GM19455 (cell line): ENCODE data around the gene VASP.

ENCODE experiments used
- ATAC-seq: cut with Tn5 transposase; IDR thresholded peaks from one replicate; pipeline ENCODE4 v1.9.1; 2021; ENCODE audit not compliant: unreplicated experiment

Gene VASP

DNA sequence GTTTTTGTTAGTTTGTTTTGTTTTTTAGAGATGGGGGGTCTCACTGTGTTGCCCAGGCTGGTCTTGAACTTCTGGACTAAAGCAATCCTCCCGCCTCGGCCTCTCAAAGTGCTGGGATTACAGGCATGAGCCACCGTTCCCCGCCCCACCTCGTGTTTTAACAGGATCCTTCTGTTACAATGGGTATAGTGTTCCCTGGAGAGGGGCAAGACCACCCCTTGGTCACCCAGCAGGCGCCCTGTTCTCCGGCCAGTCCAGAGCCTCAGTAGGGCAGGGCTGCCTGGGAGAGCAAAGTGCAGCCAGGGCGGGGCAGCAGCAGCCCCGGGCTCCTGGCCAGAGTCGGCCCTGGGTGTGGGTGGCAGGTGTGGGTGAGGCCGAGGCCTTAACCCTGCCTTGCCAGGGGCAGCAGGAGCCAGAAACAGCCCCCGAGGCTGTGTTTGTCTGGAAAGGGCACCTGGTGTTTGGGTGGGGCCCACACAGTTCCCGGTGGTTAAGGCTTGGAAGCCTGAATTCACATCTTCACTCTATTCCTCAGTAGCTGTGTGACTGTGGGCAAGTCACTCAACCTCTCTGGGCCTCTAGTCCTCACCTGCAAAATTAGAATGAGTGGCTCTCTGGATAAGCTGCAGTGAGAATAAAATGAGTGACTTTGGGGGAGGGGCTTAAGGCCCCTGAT is 7.2 kb downstream of the VASP start:
- no peak for ATAC-seq

DNA sequence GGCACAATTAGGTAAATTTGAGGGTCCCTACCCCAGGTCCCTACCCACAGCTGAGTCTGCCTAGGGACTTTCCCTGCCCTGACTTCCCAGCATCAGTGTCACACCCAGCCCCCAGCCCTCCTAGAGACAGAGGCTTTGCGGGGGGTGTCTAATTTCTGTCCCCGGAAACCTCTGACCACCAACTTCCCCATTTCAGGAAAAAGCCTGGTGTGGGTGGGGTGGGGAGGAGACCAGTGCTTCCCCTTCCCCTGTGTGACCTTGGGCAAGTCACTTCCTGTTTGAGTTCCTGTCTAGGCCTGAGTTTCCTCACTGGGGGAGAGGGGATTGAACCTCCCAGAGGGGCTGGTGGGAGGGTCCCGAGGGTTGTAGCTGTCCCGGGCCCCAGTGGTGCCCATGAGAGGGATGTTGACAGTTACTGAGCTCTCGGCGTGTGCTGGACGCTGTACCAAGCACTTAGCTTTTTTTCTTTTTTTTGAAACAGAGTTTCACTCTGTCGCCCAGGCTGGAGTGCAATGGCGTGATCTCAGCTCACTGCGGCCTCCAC is 7.9 kb downstream of the VASP start:
- no peak for ATAC-seq

DNA sequence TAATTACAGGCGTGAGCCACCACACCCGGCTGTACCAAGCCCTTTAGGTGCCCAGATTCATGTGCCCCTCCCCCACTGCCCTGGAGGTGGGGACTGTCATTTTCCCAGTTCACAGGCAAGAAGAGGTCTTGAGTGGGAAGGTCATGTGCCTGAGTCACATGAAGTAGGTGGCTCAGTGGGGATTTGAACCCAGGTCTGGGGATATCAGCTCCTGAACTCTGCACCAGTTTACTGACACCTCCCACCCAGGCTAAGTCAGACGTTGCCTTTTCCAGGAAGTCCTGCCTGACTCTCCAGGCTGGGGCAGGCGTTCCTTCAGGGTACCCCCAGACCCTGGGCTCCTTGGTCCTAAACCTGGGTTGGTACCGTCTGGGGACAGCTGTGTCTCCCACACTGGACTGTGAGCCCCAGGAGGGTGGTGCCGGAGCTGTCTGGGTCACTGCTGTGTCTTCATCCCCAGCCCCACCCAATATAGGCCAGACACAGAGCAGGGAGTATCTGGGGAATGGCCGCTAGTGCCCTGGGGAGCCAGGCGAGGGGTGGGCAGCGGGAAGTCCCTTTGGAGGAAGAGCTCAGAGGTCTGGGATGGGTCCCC is 8.6 kb downstream of the VASP start:
- no peak for ATAC-seq

DNA sequence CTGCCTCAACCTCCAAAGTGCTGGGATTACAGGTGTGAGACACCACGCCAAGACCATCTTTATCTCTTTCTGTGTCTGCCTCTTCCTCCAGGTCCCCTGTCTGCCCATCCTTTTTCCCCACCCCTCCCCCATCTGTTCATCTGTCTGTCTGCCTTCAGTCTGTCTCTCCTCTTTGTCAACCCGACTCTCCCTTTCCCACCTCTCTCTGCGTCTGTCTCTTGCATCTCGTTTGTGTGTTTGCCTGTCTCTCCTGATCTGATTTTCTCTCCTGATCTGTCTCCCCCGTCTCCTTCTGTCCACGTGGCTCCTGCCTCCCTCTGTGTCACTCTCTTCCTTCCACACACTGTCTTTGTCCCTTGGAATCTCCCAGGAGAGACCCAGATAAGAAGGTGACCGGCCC is 10.0 kb downstream of the VASP start:
- ATAC-seq: no peak

DNA sequence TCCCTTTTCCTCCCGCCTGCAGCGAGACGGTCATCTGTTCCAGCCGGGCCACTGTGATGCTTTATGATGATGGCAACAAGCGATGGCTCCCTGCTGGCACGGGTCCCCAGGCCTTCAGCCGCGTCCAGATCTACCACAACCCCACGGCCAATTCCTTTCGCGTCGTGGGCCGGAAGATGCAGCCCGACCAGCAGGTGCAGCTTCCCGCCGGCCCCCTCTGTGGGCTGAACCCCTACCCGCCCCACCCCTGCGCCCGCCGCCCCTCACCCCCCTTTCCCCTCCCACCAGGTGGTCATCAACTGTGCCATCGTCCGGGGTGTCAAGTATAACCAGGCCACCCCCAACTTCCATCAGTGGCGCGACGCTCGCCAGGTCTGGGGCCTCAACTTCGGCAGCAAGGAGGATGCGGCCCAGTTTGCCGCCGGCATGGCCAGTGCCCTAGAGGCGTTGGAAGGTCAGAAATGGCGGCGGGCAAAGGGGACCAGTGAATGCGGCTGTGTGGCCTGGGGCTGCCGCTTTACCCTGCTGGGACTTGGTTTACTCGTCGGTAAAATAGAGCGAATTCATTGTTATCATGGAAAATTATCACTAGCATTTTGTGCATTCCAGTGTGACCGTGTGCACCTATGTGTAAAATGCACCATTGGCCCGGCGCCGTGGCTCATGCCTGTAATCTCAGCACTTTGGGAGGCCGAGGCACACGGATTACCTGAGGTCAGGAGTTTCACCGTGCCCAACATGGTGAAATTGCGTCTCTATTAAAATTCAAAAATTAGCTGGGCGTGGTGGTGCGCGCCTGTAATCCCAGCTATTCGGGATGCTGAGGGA is 10.6 kb downstream of the VASP start:
- ATAC-seq: no peak

DNA sequence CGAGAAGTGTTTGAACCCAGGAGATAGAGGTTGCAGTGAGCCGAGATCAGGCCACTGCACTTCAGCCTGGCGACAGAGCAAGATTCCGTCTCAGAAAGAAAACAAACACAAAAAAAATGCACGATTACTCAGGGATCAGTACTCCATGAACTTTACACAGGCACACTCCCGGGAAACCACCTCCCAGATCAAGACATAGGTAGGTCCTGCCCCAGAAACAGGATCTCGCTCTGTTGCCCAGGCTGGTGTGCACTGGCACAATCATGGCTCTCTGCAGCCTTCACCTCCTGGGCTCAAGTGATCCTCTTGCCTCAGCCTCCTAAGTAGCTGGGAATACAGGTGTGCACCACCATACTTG is 11.2 kb downstream of the VASP start:
- no peak for ATAC-seq

DNA sequence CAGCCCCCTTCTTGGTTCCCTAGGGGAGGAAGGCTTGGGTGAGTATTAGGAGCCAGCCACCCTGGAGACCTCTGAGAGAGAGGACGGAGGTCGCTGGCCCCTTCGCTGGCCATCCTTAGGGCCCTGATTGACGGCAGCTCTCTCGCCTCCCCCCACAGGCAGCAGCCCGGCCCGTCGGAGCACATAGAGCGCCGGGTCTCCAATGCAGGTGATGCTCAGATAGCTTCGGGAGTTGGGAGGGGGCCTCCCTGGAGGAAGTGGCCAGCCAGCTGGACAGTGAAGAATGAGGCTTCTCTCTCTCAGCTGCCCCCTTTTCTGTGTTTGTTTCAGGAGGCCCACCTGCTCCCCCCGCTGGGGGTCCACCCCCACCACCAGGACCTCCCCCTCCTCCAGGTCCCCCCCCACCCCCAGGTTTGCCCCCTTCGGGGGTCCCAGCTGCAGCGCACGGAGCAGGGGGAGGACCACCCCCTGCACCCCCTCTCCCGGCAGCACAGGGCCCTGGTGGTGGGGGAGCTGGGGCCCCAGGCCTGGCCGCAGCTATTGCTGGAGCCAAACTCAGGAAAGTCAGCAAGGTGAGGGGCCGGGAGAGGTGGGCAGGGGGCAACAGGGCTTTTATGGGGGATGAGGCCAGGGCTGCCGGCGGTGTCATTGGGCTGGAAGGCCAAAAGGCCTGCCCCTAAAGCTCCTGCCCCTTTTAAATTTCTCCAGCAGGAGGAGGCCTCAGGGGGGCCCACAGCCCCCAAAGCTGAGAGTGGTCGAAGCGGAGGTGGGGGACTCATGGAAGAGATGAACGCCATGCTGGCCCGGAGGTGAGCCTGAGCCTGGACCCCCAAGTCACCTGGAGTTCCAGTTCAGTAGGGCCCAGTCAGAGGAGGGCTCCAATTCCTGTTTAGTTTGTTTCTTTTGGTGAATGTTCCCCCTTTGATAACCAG is 15.0 kb downstream of the VASP start:
- ATAC-seq: no peak

DNA sequence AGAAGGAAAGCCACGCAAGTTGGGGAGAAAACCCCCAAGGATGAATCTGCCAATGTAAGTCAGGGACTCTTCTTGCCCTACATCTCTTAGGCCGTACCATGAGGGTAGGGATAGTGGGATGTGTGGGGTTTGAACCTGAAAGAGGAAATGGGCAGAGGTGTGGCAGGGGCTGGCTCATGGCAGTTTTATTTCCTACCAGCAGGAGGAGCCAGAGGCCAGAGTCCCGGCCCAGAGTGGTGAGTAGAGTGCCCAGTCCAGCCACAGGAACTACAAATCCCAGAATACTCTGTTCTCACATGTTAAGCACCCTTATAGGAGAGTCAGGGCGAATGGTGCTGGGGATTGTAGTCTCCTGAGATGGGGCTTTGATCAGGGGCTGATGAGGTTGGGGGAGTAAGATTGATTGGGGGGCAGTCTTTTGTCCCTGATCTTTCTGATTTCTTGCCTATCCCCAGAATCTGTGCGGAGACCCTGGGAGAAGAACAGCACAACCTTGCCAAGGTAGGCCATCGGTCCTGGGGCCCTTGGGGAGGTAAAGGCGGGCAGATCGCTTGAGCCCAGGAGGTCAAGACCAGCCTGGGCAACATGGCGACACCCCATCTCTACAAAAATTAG is 16.5 kb downstream of the VASP start:
- ATAC-seq: peak; percentile 81

DNA sequence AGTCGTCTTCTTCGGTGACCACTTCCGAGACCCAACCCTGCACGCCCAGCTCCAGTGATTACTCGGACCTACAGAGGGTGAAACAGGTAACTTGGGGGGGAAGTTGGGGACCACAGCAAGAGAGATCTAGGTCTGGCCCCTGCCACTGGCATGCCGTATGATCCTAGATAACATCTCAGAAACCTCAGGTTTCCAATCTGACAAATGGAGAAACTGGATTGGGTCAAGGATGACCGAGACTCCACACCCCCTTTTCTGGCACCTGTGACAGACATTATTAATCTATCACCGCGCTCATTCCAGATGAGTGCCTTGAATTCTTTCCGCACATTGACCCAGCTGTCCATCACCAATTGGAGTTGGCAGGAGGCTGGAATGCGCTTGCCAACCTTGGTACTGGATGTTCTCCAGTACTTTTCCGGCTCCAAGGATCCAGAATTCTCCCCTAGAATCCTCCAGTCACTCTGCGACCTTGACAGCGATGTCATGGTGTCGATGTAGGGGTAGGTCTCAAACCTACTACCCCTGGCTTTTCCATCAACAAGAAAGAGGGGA is 17.4 kb downstream of the VASP start:
- no peak for ATAC-seq

DNA sequence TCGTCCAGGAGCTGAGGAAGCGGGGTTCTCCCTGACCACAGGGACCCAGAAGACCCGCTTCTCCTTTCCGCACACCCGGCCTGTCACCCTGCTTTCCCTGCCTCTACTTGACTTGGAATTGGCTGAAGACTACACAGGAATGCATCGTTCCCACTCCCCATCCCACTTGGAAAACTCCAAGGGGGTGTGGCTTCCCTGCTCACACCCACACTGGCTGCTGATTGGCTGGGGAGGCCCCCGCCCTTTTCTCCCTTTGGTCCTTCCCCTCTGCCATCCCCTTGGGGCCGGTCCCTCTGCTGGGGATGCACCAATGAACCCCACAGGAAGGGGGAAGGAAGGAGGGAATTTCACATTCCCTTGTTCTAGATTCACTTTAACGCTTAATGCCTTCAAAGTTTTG is 18.9 kb downstream of the VASP start:
- ATAC-seq: no peak

DNA sequence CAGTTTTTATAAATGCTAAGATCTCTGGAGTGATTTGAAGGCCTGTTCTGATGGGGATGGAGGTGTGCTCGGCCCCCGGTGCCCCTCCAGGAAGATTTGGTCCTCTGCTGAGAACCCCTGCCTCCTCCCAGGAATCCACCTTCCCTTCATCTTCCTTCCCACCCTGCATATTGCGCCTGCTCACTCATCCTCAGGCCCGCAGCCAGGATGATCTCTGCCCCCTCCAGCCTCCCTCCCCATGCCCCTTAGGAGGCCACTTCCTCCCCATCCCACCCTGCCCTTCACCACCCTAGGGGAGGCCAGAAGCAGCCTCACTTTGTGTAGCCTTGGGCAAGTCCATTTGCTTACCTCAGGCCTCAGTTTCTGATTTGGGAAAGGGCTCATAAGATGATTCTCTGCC is 19.7 kb downstream of the VASP start:
- ATAC-seq: no peak

DNA sequence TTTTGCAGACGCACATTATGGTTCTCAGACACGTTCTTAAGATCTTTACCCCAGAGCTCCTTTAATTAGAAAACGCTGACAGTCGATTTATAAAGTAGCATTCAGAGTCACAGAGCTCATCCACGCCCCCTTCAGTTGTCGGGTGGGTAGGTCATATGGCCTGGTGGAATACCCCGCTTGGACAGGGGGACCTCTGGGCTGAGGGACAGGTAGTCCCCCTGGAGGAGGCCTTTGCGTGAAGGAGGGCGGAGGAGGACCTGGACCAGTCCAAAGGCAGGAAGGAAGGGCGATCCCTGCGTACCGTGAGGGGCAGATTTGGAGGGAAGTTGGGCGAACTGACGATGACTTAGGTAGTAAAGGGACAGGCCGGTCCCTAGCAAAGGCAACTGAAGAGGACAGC is 20.5 kb downstream of the VASP start:
- no peak for ATAC-seq

DNA sequence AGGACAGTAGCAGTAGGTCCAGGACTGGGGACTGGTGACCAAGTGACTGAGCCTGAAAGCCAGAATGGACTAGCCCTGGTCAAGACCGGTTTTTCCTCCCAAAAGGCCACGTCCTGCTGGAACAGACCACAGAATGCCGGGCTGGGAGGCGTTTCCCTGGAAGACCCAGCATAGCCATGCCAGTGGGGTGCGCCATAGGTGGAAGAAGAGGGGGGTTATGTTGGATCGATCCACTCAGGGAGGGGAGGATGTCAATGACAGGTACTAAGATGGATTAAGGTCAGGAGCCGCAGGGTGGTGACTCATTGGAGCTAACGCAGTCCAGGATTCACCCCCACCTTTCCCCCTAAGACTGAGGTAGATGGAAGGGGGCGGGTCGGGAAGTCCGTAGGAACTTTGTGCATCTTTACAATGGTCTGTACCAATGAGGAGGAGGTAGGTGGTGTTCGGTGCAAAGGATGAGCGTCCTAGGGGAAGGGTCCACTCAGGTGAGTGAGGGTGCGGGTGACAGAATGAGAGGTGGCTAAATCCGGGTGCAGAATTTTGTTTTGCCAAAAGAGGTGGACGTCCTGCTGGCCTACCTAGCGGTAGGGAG is 21.0 kb downstream of the VASP start:
- no peak for ATAC-seq

DNA sequence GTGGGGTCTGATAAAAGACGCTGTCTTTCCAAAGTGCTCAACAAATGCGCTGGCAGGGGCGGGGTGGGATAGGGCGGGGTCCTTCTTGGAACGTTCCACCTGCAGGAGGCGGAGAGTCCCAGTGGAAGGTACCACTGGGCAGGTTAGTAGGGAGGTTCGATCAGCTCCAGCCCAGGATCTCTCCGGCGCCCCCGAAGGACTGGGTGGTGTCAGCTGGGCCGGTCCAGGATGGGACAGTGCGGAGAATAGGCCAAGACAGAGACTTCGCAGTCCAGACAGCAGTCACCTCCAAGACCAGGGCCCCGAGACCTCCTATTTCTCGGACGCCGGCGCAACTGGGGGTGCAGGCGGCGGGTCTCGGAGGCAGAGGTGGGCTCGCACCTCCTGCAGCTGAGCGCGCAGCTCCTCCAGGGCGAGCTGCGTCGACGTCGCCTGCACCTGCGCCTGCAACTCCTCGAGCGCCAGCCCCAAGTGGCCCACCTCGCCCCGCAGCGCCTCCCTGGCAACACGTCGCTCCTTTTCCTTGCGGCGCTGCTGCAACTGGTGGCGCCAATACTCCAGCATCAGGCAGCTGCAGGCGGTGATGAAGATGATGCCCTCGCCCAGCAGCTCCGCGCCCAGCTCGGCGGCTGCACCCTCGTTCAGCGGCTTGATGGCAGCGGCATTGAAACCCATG is 21.6 kb downstream of the VASP start:
- ATAC-seq: no peak

DNA sequence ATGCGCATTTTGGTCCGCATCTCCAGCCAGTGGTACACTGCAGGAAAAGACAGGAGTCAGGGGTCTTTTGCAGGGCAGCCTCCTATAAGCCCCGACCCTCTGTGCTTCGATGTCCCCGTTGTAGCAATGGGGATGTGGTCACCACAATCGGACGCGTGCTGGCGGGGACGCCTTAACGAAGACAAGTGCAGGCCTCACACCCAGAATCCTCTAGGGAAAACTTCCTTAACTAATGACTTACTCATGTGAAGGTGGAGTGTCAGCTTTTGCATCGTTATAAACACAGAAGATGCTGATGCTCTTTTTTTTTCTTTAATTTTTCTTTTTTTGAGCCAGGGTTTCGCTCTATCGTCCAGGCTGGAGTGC is 22.1 kb downstream of the VASP start:
- ATAC-seq: no peak

DNA sequence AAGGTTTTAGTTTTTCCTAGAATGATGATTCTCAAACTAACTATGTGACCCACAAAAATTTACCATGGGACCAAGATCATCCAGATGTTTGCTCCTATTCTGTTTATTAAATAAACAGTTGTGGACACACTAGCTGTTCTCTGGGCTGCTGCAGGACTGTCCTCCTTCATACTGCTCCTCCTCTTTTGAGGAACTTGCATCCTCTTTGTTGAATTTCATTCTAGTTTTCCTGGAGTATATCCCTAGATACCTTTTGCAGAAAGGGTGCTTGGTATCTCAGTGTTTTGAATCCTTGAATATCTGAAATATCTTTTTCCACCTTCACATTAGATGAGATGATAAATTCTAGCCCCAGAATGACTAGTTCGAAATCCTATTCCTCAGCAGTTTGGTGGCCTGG is 24.1 kb downstream of the VASP start:
- no peak for ATAC-seq

DNA sequence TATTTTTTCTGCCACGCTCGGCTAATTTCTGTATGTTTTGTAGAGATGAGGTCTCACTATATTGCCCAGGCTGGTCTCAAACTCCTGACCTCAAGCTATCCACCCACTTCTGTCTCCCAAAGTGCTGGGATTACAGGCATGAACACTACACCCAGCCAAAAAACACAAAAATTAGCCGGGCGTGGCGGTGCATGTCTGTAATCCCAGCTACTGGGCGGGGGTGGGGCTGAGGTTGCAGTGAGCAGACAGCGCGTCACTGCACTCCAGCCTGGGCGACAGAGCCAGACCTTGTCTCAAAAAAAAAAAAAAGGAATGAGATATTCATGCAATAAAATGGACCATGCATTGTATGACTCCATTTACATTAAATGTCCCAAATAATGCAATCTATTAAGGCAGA is 32.2 kb downstream of the VASP start:
- ATAC-seq: no peak

DNA sequence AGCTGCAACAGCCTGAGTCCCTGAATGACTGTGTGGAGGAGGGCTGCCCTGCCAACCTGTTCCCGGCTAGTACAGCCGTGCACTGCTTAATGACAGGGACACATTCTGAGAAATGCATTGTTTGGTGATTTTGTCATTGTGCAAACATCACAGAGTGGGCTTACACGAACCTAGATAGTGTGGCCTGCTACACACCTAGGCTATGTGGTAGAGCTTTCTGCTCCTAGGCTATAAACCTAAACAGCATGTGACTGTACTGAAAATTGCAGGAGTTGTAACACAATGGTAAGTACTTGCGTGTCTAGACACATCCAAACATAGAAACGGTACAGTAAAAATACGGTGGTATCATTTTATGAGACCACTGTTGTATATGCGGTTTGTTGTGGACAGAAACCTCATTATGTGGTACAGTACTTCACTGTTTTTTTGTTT is 35.0 kb downstream of the VASP start:
- ATAC-seq: no peak

DNA sequence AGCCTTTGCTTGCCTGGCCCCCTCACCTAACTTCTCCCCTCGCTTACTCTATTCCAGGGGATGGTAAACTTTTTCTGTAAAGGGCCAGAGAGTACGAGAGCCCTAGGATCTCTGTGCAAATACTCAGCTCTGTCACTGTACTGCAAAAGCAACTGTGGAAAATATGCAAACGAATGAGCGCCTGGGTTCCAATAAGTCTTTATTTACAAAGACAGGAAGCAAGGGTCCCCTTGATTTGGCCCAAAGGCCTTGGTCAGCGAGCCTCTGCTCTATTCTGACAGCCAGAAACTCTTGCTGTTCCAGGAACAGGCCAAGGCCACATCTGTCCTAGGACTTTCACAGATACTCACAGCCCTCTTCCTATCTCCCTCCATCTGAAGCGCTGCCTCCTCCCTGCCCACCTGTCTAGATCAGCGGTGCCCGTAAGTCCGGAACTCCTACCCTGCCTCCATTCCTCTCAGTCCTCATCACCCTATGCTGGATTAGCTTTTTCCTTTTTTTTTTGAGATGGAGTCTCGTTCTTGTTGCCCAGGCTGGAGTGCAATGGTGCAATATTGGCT is 40.0 kb downstream of the VASP start:
- ATAC-seq: no peak
